HL-60 (cell line): Measurements from ENCODE around the gene ATP6V1G1.

Experiments used
- DNase-seq, 2 experiments: peaks; one replicate each; pipeline ENCODE4 v3.0.0-alpha.2; 2010 to 2020; ENCODE audit warnings: low read depth in 1 of 2, low spot score in 1 of 2
- H3K27ac ChIP-seq: fragments of 250-450 bp; sonication (Bioruptor Pico); replicated peaks from 2 replicates; pipeline ENCODE4 v1.5.1; 2020; ENCODE audit warnings: mild to moderate bottlenecking, moderate library complexity
- H3K27me3 ChIP-seq: fragments of 250-450 bp; sonication (Bioruptor Pico); 2 replicates; pipeline ENCODE4 v1.5.1; 2021; ENCODE audit warnings: mild to moderate bottlenecking, moderate library complexity; ENCODE audit not compliant: insufficient read depth, poor library complexity, severe bottlenecking
- H3K4me3 ChIP-seq: replicated peaks from 2 replicates; pipeline ENCODE4 v1.5.1; 2011; ENCODE audit warnings: mild to moderate bottlenecking, control low read depth, low read length; ENCODE audit not compliant: insufficient read depth
- CTCF ChIP-seq: IDR thresholded peaks from one replicate; pipeline ENCODE4 v1.5.1; 2011; ENCODE audit warnings: low read length, control low read depth, inconsistent platforms; ENCODE audit not compliant: insufficient read depth
- GABPA ChIP-seq: IDR thresholded peaks from 2 replicates; pipeline ENCODE4 v1.6.1; 2012; ENCODE audit warnings: low read depth
- POLR2AphosphoS5 ChIP-seq: IDR thresholded peaks from 2 replicates; pipeline ENCODE4 v1.6.1; 2012; ENCODE audit warnings: low read depth
- REST ChIP-seq: IDR thresholded peaks from 2 replicates; pipeline ENCODE4 v1.6.1; 2012; ENCODE audit warnings: low read depth; ENCODE audit not compliant: insufficient replicate concordance
- SPI1 ChIP-seq: IDR thresholded peaks from 2 replicates; pipeline ENCODE4 v1.6.1; 2012; ENCODE audit warnings: low read depth, mild to moderate bottlenecking, borderline replicate concordance

The ATP6V1G1 gene

GRCh38 chr9:114552706-114553105, 34.9 kb upstream of the ATP6V1G1 start:
- H3K27ac ChIP-seq, result no peak overlapping the region

DNA sequence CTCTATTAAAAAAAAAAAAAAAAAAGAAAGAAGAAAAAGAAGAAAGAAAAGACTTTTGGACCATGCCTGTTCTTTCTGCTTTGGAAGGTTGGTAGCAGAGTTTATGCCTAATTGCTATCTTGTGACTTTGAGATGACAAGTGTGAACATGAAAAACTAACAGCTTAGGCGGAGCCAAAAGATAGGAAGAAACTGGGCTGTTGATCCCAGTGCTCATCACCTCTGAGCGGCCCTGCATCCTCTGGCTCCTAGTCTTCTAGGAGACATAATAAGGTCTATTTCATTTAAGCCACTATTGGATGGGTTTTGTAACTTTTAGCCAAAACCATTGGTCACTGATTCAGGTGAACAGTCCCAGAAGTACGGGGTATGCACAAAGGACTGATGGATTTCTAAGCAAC, 34.4 kb upstream of the ATP6V1G1 start:
- H3K27me3 ChIP-seq, result no peaks in the 10 kb centered on the region
- no peak overlapping the region for H3K27ac ChIP-seq
- TF ChIP-seq GABPA (no peak), POLR2AphosphoS5 (no peak), REST (no peak), SPI1 (no peak), CTCF (no peak)
- H3K4me3 ChIP-seq, result no peak overlapping the region
- DNase-seq, result no peak

More at GRCh38 chr9:114552706-114553105, 34.9 kb upstream of the ATP6V1G1 start:
- Histone ChIP-seq H3K27me3 (no peaks in the 10 kb centered on the region), H3K4me3 (no peak overlapping the region)
- DNase-seq, result no peak
- TF ChIP-seq CTCF (no peak), SPI1 (no peak), REST (no peak), GABPA (no peak), POLR2AphosphoS5 (no peak)

DNA sequence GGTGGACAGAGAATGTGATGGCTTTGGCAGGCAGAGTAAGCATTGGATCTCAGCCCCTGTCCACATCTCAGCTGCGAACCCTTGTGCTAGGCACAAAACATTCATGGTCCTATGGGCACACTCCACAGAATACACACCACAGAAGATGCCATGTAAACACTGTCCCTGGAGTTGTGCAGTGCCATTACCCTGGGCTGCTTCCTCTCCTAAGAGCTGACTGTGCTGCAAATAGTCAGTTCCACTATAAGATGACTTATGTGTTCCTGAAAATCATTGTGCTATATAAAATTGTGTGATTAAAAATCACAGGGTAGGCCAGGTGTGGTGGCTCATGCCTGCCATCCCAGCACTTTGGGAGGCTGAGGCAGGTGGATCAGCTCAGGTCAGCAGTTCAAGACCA, 31.9 kb upstream of the ATP6V1G1 start:
- Histone ChIP-seq H3K4me3 (no peak overlapping the region), H3K27me3 (no peaks in the 10 kb centered on the region), H3K27ac (no peak overlapping the region)
- TF ChIP-seq CTCF, result no peak
- no peak for TF ChIP-seq SPI1
- no peak for TF ChIP-seq GABPA
- TF ChIP-seq POLR2AphosphoS5, result no peak
- TF ChIP-seq REST, result no peak
- DNase-seq, result no peak
